Sigmoid colon (tissue), 7 donors: ENCODE measurements around the gene RPLP2. TPM values are rescaled to one million over a fixed set of nuclear protein-coding genes. Genes with fewer than 3 reads are reported as not detected.
A peak's percentile ranks its signal among the peaks of the same experiment; 100 is the strongest.

Source experiments
- DNase-seq: peaks from one replicate; pipeline ENCODE4 v3.0.0-alpha.2; 2019
- H3K27ac ChIP-seq, 4 donors: fragments of 200-600 bp; sonication (generic); one replicate each; pipeline ENCODE4 v1.5.1; 2016 to 2019; ENCODE audit warnings: mild to moderate bottlenecking in 1 of 4
- H3K27me3 ChIP-seq, 3 donors: fragments of 200-600 bp; sonication (generic); one replicate each; pipeline ENCODE4 v1.5.1; 2019; ENCODE audit warnings: mild to moderate bottlenecking in 1 of 3
- H3K36me3 ChIP-seq, 4 donors: fragments of 200-600 bp; sonication (generic); one replicate each; pipeline ENCODE4 v1.5.1; 2016 to 2019
- H3K4me1 ChIP-seq, 4 donors: fragments of 200-600 bp; sonication (generic); one replicate each; pipeline ENCODE4 v1.5.1; 2017 to 2019
- H3K4me3 ChIP-seq, 4 donors: fragments of 200-600 bp; sonication (generic); one replicate each; pipeline ENCODE4 v1.5.1; 2017 to 2019; ENCODE audit warnings: mild to moderate bottlenecking in 2 of 4, moderate library complexity in 1 of 4
- H3K9me3 ChIP-seq, 4 donors: fragments of 200-600 bp in 3 of 4; sonication (generic) in 3 of 4; one replicate each; pipeline versions ENCODE4 v1.5.1 to v1.6.1; 2013 to 2019
- EP300 ChIP-seq, 4 donors: sonication (generic); formaldehyde crosslinking; IDR thresholded peaks; one replicate each; pipeline ENCODE4 v1.6.1; 2017; ENCODE audit warnings: antibody characterized with exemption in 4 of 4
- POLR2A ChIP-seq, 2 donors: fragments of 450-650 bp; IDR thresholded peaks; one replicate each; pipeline ENCODE4 v1.6.1; 2016; ENCODE audit warnings: antibody characterized with exemption in 2 of 2, mild to moderate bottlenecking in 2 of 2, moderate library complexity in 2 of 2
- POLR2AphosphoS5 ChIP-seq, 4 donors: sonication (generic); formaldehyde crosslinking; IDR thresholded peaks; one replicate each; pipeline ENCODE4 v1.6.1; 2017; ENCODE audit warnings: antibody characterized with exemption in 4 of 4
- WGBS, 2 donors: extraction: QIAGEN DNeasy Blood & Tissue Kit; methylation state at CpG; one replicate each; pipeline ENCODE4 v1.1.7; 2013; 5-methylcytosine and 5-hydroxymethylcytosine counted together
- intact Hi-C: fragments of 100-400 bp; cut with DNase I; formaldehyde crosslinking; loops from one replicate; pipeline ENCODE4 v1.15.1; 2023
- polyA plus RNA-seq, 3 donors: library from polyadenylated mRNA; stranded (reverse); fragments of 200-250 nt; gene quantifications; one replicate each; pipeline ENCODE4 v1.2.3, GENCODE V29; 2013
- total RNA-seq, 4 donors: library from RNA; depleted of rRNA; stranded (reverse); fragments of >200 nt; gene quantifications; one replicate each; pipeline ENCODE4 v1.1.0, GENCODE V29; 2016
- TF ChIP-seq, protein P1 (sequence below), 4 experiments: fragments of 450-650 bp in 3 of 4; fragments of 200-600 bp in 1 of 4; IDR thresholded peaks; one replicate each; pipeline ENCODE4 v1.5.1; 2016 to 2019; ENCODE audit warnings: antibody characterized with exemption in 4 of 4, mild to moderate bottlenecking in 3 of 4, moderate library complexity in 2 of 4
- donor health status: healthy with polysubstance abuse.
- donor health status: Bipolar disorder and iron deficiency.
- donor health status: healthy.

RPLP2 gene
- total and polyA plus RNA-seq, 7 donors: 405 to 2,533 (median 632) TPM

DNA sequence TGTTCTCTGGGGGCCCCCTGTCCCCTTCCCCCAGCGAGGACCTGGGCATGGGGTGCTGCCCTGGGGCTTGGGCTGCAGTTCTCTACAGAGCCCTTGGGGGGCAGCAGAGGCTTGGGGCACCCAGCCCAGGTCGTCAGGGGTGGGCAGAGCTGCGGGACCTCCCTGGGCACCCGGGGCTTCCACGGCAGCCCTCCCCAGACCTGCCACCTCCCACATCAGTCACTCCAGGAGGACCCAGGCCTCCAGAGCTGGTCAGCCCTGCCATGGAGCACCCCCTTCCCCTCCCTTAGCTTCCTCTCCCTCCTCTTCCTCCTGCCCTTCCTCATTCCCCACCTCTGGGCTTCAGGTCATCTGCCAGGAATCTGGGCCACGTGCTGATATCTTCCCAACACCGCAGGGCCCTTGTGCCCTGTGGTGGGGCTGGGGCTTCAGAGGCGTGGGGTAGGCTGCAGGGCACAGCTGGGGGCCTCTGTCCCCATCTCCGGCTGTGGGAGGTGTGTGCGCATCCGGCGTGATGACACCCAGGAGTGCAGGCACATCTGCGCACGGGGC lies 38.7 kb downstream of the RPLP2 start:
- Histone ChIP-seq H3K9me3 (no peaks in the 10 kb centered on the region), H3K27ac (no peak overlapping the region), H3K4me1 (peaks cover 0 to 69% (median 60%) of the 10 kb centered on the region in 4 donors), H3K4me3 (no peak overlapping the region), H3K36me3 (no peaks in the 10 kb centered on the region), H3K27me3 (peaks cover 0 to 23% (median 9%) of the 10 kb centered on the region in 3 donors)
- WGBS, 2 donors: 6 to 26% methylated on average over 14 of the region's 14 CpGs
- no peak for DNase-seq
- TF ChIP-seq POLR2AphosphoS5 (IDR thresholded peaks at IDR 0.05): no peak
- TF ChIP-seq, protein P1, sequence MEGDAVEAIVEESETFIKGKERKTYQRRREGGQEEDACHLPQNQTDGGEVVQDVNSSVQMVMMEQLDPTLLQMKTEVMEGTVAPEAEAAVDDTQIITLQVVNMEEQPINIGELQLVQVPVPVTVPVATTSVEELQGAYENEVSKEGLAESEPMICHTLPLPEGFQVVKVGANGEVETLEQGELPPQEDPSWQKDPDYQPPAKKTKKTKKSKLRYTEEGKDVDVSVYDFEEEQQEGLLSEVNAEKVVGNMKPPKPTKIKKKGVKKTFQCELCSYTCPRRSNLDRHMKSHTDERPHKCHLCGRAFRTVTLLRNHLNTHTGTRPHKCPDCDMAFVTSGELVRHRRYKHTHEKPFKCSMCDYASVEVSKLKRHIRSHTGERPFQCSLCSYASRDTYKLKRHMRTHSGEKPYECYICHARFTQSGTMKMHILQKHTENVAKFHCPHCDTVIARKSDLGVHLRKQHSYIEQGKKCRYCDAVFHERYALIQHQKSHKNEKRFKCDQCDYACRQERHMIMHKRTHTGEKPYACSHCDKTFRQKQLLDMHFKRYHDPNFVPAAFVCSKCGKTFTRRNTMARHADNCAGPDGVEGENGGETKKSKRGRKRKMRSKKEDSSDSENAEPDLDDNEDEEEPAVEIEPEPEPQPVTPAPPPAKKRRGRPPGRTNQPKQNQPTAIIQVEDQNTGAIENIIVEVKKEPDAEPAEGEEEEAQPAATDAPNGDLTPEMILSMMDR (IDR thresholded peaks at IDR 0.05): peak; percentile 58 to 96 (median 86)
- intact Hi-C loops: loop anchor here (2.0 to 5.0 kb wide), 3 partner anchors 64 to 202 kb away; partner anchors contain the start of genes AP2A2 and CHID1

GRCh38 chr11:849104-849824 lies 39.5 kb downstream of the RPLP2 start:
- Histone ChIP-seq H3K4me3 (peak overlapping the region; percentile 1 to 54 (median 46)), H3K9me3 (no peaks in the 10 kb centered on the region), H3K4me1 (peaks cover 0 to 61% (median 52%) of the 10 kb centered on the region in 4 donors), H3K27ac (peak overlapping the region in 1 of 4 donors; percentile 21), H3K27me3 (peaks cover 0 to 23% (median 9%) of the 10 kb centered on the region in 3 donors), H3K36me3 (no peaks in the 10 kb centered on the region)
- WGBS, 2 donors: 2 to 3% methylated on average over 71 of the region's 71 CpGs
- DNase-seq: no peak
- intact Hi-C loops: loop anchor here (2.0 to 5.0 kb wide), 3 partner anchors 63 to 202 kb away; partner anchors contain the start of genes AP2A2 and CHID1
- TF ChIP-seq EP300 (IDR thresholded peaks at IDR 0.05) (no peak), POLR2A (IDR thresholded peaks at IDR 0.05) (no peak)

DNA sequence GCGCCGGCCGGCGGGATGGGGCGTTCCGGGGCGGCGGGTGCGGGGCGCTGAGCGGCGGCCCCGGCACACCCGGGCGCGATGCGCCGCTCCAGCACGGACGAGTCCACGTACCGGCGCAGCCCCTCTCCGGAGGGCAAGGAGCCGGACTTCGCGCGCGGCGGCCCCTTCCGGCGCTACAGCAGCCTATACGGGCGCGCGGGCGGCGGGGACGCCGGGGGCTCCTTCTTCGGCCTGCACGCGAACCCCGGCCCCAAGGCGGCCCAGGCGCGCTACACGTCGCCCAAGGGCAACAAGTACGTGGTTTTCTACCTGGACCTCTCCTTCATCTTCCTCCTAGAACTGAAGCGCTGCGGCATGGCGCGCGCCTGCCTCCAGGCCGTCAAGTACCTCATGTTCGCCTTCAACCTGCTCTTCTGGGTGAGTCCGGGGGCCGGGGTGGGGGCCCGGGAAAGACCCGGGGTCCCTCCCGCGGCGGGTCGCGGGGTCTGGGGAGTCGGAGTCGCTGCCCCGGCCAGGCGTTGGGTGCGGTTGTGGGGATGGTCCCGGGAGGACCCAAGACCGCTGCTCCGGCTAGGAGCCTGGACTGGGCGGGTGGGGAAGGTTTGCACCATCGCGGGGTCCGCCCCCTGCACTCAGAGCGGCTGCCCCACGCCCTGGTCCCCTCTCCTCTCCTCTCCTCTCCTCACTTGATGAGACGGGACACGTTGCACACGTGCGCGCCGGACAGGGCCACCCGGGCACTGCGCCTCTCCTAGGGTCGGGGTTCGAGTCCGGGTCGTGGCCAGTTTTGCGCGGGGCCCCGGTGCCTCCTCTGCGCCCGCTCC lies 40.4 kb downstream of the RPLP2 start:
- WGBS, 2 donors: 9 to 28% methylated on average over 97 of the region's 97 CpGs
- Histone ChIP-seq H3K36me3 (no peaks in the 10 kb centered on the region), H3K27ac (no peak overlapping the region), H3K9me3 (no peaks in the 10 kb centered on the region), H3K27me3 (peaks cover 0 to 23% (median 9%) of the 10 kb centered on the region in 3 donors), H3K4me3 (peak overlapping the region in 3 of 4 donors; percentile 41 to 54 (median 50)), H3K4me1 (peaks cover 0 to 52% (median 43%) of the 10 kb centered on the region in 4 donors)
- DNase-seq: no peak
- intact Hi-C loops: loop anchor here (2.0 to 5.0 kb wide), 3 partner anchors 62 to 201 kb away; partner anchors contain the start of genes AP2A2 and CHID1
- TF ChIP-seq POLR2A (IDR thresholded peaks at IDR 0.05): no peak
- TF ChIP-seq, protein P1 (IDR thresholded peaks at IDR 0.05): no peak

DNA sequence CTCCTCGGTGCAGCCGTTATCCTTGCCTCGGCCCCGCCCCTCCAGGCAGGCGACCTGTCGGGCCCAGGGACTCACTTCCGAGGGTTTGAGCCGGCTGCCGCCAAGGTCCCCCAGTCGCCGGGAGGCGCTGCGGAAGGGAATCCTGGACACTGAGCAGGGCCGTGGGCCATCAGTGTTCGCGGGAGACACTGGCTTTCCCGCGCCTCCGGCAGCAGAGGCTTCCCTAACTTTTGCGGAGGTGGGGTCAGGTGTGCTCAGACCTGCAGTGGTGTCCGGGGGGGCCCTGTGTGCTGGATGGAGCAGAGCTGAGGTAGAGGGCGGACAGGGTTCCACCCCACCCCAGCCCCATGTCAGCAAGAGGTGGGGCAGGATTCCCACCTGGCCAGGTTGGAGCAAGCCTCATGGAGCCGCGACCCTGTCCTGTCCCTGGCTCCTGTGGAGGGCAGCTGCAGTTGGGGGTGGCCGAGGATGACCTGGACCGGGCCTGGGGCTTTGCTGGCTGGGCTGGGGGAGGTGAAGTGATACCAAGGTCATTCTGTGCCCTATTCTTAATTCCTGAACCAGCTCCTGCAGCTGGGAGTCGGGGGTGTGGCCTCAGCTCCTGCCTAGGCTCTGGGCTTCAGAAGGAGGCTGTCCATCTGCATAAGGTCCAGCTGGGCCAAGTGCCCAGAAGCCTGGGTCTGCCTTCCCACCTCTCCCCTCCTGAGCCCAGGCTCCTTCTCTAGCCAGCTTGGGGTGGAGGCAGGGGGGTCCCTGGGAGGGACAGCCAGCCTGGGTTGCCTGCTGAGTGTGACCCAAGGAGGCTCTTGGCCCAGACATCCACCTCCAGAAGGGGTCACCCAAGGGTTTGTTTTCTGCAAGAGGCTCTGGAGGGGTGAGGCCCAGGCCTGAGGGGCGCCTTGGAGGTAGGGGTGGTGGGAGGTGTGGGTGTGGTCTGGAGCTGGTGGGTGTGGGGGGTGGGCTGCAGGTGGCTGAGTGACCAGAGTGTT lies 41.3 kb downstream of the RPLP2 start:
- Histone ChIP-seq H3K4me3 (no peak overlapping the region), H3K9me3 (no peaks in the 10 kb centered on the region), H3K36me3 (peaks cover 0 to 7% (median 0%) of the 10 kb centered on the region in 4 donors), H3K27ac (no peak overlapping the region), H3K4me1 (peaks cover 0 to 42% (median 36%) of the 10 kb centered on the region in 4 donors), H3K27me3 (peaks cover 0 to 23% (median 9%) of the 10 kb centered on the region in 3 donors)
- DNase-seq: no peak
- intact Hi-C loops: no loop called here
- TF ChIP-seq POLR2AphosphoS5 (IDR thresholded peaks at IDR 0.05) (no peak), POLR2A (IDR thresholded peaks at IDR 0.05) (no peak), EP300 (IDR thresholded peaks at IDR 0.05) (no peak)
- TF ChIP-seq, protein P1 (IDR thresholded peaks at IDR 0.05): no peak
- WGBS, 2 donors: 28 to 68% methylated on average over 28 of the region's 28 CpGs
